BLaER1 (cell line): ENCODE measurements around the gene PROKR2.

Experiments used
- H3K27ac ChIP-seq: shearing (Covaris generic); formaldehyde crosslinking; 2 replicates; pipeline ENCODE4 v1.8.1; 2022
- H3K27me3 ChIP-seq: shearing (Covaris generic); formaldehyde crosslinking; 2 replicates; pipeline ENCODE4 v1.8.1; 2022
- H3K36me3 ChIP-seq: shearing (Covaris generic); formaldehyde crosslinking; 2 replicates; pipeline ENCODE4 v1.8.1; 2022
- H3K4me1 ChIP-seq: shearing (Covaris generic); formaldehyde crosslinking; 2 replicates; pipeline ENCODE4 v1.8.1; 2022
- H3K4me2 ChIP-seq: shearing (Covaris generic); formaldehyde crosslinking; 2 replicates; pipeline ENCODE4 v1.8.1; 2022
- H3K4me3 ChIP-seq: shearing (Covaris generic); formaldehyde crosslinking; 2 replicates; pipeline ENCODE4 v1.8.1; 2022
- H3K9ac ChIP-seq: shearing (Covaris generic); formaldehyde crosslinking; 2 replicates; pipeline ENCODE4 v1.8.1; 2022
- H3K9me3 ChIP-seq: shearing (Covaris generic); formaldehyde crosslinking; 2 replicates; pipeline ENCODE4 v1.8.1; 2022
- H4K20me1 ChIP-seq: shearing (Covaris generic); formaldehyde crosslinking; 2 replicates; pipeline ENCODE4 v1.8.1; 2022
- Cebpa-rat ChIP-seq: shearing (Covaris generic); IDR thresholded peaks from 2 replicates; pipeline ENCODE4 v1.8.1; 2022

PROKR2 gene

DNA sequence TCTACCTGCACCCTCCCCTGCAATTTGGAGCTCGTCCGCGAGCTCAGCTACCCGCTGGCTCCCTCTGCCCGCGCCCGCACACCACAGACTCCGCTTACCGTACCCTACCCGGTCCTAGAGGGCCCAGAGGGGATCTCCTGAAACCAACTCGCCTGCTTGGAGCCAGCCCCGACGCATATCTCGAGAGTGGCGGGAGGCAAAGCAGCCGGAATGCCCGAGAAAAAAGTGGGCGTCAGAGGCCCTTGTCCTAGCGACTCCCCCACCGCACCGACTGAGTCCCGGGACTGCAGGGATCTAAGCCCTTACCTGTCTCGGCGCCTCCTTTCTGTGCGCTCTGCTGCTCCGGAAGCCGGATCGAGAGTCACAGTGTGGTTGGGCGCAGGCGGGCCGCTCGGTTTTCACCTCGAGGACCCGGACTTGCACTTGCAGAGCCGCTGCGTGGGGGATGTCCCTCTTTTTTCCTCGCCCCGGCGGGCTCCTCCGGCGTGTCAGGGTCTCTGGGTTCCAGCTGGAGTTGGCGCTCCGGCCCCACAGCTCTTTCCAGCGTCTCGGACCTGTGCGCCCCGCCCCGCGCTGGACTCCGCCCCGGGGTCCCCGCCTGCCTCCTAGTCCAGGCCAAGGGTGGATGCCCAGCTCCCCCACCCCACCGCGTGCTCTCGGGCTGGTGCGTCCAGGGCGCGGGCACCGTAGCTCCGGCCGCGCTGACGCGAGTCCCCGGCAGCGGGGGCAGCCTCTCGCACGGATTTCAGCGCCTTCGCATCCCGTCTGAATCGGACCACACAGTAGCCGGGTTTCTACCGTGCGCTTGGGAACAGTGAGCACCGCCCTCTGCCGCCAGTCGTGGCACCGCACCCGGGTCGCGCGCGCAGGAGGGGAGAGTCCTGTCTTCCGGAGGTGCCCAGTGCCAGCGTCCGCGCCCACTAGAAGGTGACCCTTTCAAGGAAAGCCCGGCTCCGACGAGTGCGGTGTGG lies at the start of gene PROKR2:
Gene PROKR2, minus strand, starts transcription at position 767 of the 971 bp plus-strand sequence. CDS start 2,585 bp downstream, outside the sequence.
- Histone ChIP-seq H4K20me1 (no peaks in the 10 kb centered on the region), H3K27me3 (no peaks in the 10 kb centered on the region), H3K4me3 (no peak within 1 kb of the TSS), H3K9me3 (peaks cover 34% of the 10 kb centered on the region), H3K4me2 (no peak within 1 kb of the TSS), H3K4me1 (no peaks in the 10 kb centered on the region), H3K36me3 (no peaks in the 10 kb centered on the region), H3K27ac (no peak within 1 kb of the TSS), H3K9ac (no peak within 1 kb of the TSS)
- no peak for TF ChIP-seq Cebpa-rat

DNA sequence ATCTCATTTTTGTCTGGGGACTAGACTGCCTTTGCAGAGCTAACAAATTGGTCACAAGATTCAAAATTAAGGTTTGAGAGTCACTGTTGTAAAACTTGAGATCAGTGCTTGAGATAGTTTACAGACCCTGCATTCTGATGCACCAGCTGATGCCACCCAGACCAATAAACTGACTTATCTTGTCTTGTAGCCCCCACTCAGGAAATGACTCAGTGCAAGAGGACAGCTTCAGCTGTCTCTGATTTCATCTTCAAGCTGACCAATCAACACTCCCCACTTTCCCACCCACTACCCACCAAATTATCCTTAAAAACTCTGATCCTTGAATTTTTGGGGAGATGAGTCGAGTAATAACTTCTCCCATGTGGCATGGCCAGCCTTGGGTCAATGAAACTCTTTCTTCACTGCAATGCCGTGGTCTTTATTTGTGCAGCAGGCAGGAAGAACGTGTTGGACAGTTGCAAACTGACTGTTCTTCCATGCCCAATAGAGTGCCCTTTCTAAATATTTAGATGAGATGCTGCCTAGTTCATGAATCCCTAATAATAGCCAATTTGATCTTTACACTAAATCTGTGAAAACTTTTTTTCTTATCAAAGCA lies 48.3 kb upstream of the PROKR2 start:
- Histone ChIP-seq H4K20me1 (no peaks in the 10 kb centered on the region), H3K27me3 (no peaks in the 10 kb centered on the region), H3K9ac (no peak overlapping the region), H3K36me3 (no peaks in the 10 kb centered on the region), H3K9me3 (peaks cover 25% of the 10 kb centered on the region), H3K4me3 (no peak overlapping the region), H3K27ac (no peak overlapping the region), H3K4me2 (no peak overlapping the region), H3K4me1 (no peaks in the 10 kb centered on the region)
- no peak for TF ChIP-seq Cebpa-rat

DNA sequence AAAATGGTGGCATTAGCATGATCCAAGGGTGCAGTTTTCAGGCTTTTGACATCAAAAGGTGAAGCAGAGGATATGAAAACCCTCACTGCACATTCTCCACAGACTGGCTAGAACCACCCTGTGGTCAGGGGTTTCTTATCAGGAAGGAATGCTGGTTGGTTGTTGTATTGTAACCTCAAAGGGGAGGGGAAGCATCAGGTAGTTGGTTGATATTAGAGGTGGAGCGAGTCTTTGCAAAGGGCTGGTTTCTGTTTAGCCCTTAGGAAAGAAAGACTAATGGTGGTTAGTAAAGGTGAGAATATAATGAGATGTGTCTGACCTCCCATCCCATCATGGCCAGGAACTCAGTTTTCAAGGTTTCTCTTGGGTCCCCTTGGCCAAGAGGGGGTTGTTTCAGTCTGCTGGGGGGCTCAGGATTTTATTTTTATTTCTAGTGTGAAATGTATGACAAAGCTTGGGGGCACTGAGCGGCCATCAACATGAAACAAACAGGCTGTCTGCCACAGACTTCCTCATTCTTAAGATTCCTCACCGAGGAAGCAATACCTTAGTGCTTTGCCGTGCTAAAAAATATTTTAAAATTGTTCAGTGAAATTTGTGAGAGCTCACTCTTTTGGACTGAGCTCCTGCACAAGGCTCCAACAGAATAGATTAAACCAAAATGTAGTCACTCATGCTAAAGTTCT lies 47.5 kb upstream of the PROKR2 start:
- H3K9ac ChIP-seq = no peak overlapping the region

DNA sequence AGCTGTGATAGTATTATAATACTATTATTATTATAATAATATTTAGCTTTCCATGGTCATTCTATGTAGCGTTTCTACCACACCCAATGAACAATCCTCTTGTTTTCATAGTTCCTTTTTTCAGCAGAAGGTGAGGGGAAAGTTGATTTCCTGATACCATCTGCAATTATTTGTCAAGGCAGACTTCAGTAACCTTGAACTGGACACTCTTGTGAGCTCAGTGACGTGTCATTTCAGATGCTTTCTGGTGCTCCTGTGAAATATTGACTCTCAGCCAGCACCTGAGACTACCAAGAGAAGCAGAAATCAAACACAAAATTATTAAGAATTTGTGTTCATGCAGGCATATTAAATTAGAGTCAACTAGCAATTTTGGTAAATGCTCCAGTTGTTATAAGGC lies 46.0 kb upstream of the PROKR2 start:
- no peak overlapping the region for H3K9ac ChIP-seq
- H3K4me2 ChIP-seq = no peak overlapping the region
- H3K27me3 ChIP-seq = no peaks in the 10 kb centered on the region
- TF ChIP-seq Cebpa-rat = no peak
- no peaks in the 10 kb centered on the region for H3K4me1 ChIP-seq
- peaks cover 24% of the 10 kb centered on the region for H3K9me3 ChIP-seq
- no peak overlapping the region for H3K27ac ChIP-seq
- no peaks in the 10 kb centered on the region for H4K20me1 ChIP-seq
- H3K36me3 ChIP-seq = no peaks in the 10 kb centered on the region
- no peak overlapping the region for H3K4me3 ChIP-seq

More for the DNA sequence above, 47.5 kb upstream of the PROKR2 start:
- H3K27ac ChIP-seq = no peak overlapping the region
- H3K4me3 ChIP-seq = no peak overlapping the region
- H4K20me1 ChIP-seq = no peaks in the 10 kb centered on the region
- H3K36me3 ChIP-seq = no peaks in the 10 kb centered on the region
- no peak for TF ChIP-seq Cebpa-rat
- no peaks in the 10 kb centered on the region for H3K27me3 ChIP-seq
- H3K4me2 ChIP-seq = no peak overlapping the region
- H3K4me1 ChIP-seq = no peaks in the 10 kb centered on the region
- H3K9me3 ChIP-seq = peaks cover 25% of the 10 kb centered on the region

DNA sequence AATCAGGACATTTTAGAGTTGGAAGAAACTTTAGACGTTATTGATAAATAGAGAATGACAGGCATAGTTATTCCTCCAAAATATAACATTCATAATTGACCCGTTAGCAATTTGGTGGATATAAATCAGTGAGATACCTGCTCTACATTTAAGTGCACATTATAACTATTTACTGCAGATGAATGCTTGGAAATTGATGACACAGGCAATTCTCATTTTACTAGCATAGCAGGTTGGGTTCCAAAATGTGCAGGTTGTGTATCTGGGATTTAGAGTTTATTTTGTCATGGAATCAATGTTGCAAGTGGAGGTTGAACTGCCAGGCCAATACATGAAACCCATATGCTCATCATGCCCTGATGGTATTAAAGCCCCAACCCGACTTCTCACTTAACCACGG lies 44.4 kb upstream of the PROKR2 start:
- Histone ChIP-seq H4K20me1 (no peaks in the 10 kb centered on the region), H3K9ac (no peak overlapping the region), H3K36me3 (no peaks in the 10 kb centered on the region), H3K27me3 (no peaks in the 10 kb centered on the region), H3K4me1 (no peaks in the 10 kb centered on the region), H3K9me3 (peaks cover 12% of the 10 kb centered on the region), H3K4me3 (no peak overlapping the region), H3K4me2 (no peak overlapping the region), H3K27ac (no peak overlapping the region)
- no peak for TF ChIP-seq Cebpa-rat

DNA sequence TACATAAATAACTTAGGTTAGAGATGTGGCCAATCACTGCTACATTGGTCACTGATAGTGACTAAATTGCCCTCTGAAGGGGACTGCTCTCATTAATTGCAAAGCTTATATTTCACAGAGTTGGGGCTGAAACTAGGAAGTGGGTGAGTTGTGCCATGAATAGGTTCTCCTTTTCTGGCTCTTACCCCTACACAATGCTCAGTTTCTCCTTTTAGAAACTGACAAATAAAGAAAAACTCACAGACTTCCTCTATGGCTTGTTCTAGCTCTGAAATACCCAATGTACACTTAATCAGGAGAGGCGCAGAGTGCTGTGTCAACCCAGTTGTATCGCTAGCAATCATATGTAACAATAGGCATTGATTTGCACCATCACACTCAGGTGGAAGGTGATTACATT lies 41.2 kb upstream of the PROKR2 start:
- H3K9me3 ChIP-seq = no peaks in the 10 kb centered on the region
- no peaks in the 10 kb centered on the region for H3K4me1 ChIP-seq
- no peak overlapping the region for H3K4me3 ChIP-seq
- H3K36me3 ChIP-seq = no peaks in the 10 kb centered on the region
- no peaks in the 10 kb centered on the region for H3K27me3 ChIP-seq
- H3K27ac ChIP-seq = no peak overlapping the region
- no peak overlapping the region for H3K4me2 ChIP-seq
- no peaks in the 10 kb centered on the region for H4K20me1 ChIP-seq
- TF ChIP-seq Cebpa-rat = no peak
- H3K9ac ChIP-seq = no peak overlapping the region

DNA sequence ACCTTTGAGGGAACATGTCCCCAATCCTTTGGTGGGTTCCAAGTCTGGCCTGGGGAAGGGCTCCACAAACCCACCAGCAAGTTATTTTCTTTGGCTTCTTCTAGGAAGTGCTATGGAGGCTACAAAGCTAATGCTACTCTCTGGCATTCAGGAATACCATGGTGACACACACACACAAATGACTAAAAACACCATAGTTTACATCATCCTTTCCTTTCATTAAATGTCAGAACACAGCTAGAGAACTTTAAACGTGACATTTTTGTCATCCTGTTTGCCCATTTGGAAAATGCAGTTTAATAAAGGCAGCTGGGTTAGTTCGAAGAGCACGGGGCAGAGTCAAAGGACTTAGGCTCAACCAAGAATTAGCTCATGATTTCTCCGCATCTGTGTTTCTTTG lies 40.2 kb upstream of the PROKR2 start:
- Histone ChIP-seq H4K20me1 (no peaks in the 10 kb centered on the region), H3K4me2 (no peak overlapping the region), H3K27ac (no peak overlapping the region), H3K36me3 (no peaks in the 10 kb centered on the region), H3K9ac (no peak overlapping the region), H3K4me3 (no peak overlapping the region), H3K4me1 (no peaks in the 10 kb centered on the region), H3K27me3 (no peaks in the 10 kb centered on the region), H3K9me3 (no peaks in the 10 kb centered on the region)
- TF ChIP-seq Cebpa-rat = no peak

DNA sequence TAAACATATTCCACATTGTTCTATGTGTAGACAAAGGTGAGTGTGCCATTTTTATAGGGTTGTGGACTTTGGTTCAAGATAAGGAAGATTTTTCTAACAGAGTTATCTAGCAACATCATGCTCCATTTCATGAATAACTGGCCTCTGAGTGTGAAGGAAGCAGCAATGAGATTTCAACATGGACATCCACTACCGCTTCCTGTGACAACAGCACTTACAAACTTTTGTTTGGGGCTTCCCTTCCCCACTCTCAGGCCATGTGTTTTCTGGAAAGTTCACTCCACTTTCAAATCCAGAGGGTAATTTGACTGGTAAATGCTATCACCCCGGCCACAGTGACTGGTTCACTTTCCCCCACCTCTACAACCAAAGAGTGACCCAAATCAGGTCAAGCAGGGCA lies 38.1 kb upstream of the PROKR2 start:
- no peaks in the 10 kb centered on the region for H3K4me1 ChIP-seq
- no peak overlapping the region for H3K4me3 ChIP-seq
- H3K9me3 ChIP-seq = no peaks in the 10 kb centered on the region
- H3K27ac ChIP-seq = no peak overlapping the region
- H3K9ac ChIP-seq = no peak overlapping the region
- H3K27me3 ChIP-seq = no peaks in the 10 kb centered on the region
- H3K36me3 ChIP-seq = no peaks in the 10 kb centered on the region
- no peak for TF ChIP-seq Cebpa-rat
- H4K20me1 ChIP-seq = no peaks in the 10 kb centered on the region
- H3K4me2 ChIP-seq = no peak overlapping the region

DNA sequence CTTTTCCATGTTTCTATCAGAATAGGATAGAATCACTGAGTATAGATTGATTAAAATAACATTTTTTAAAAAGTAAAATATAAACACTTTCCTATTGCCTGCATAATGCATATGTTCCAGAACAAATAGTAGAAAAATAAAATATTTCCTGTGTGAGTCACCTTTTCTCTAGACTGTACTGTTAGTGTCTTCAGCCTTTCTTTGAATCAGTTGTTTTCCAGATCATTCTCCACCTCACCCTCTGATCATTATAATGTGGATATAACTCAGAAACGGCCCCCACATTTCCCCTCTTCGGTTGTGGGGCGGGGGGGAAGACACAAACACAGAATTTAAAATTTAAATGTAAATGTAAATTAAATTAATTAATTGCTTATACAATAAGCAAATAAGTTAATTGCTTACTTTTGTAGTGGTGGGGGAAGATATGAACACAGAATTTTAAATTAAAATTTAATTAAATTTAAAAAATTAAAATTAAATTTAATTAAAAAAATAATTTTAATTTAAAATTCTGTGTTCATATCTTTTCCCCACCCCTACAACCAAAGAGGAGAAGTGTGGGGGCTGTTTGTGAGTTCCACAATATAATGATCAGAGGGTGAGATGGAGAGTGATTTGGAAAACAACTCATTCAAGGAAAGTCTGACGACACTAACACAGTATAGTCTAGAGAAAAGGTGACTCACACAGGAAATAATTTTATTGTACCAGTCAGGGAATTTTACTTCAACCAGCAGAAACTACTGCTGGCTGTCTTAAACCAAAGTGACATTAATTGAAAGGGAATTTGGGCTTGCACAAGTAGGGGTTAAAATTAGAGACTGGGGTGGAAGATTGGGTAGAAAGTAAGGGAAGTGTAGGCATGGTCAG lies 37.1 kb upstream of the PROKR2 start:
- no peak overlapping the region for H3K4me3 ChIP-seq
- no peak for TF ChIP-seq Cebpa-rat
- no peaks in the 10 kb centered on the region for H3K27me3 ChIP-seq
- H3K9me3 ChIP-seq = no peaks in the 10 kb centered on the region
- no peak overlapping the region for H3K4me2 ChIP-seq
- no peaks in the 10 kb centered on the region for H4K20me1 ChIP-seq
- 0 out of 2 replicates have a peak, but pooled peaks cover 6% of the 10 kb centered on the region for H3K4me1 ChIP-seq
- H3K36me3 ChIP-seq = no peaks in the 10 kb centered on the region
- H3K9ac ChIP-seq = no peak overlapping the region
- H3K27ac ChIP-seq = no peak overlapping the region
